HL-60 (cell line): Measurements from ENCODE around the gene DLX6.

Experiments used
- GABPA ChIP-seq: IDR thresholded peaks from 2 replicates; pipeline ENCODE4 v1.6.1; 2012; ENCODE audit warnings: low read depth
- POLR2AphosphoS5 ChIP-seq: IDR thresholded peaks from 2 replicates; pipeline ENCODE4 v1.6.1; 2012; ENCODE audit warnings: low read depth
- SPI1 ChIP-seq: IDR thresholded peaks from 2 replicates; pipeline ENCODE4 v1.6.1; 2012; ENCODE audit warnings: low read depth, mild to moderate bottlenecking, borderline replicate concordance
- TF ChIP-seq, protein P1 (sequence below): IDR thresholded peaks from one replicate; pipeline ENCODE4 v1.5.1; 2011; ENCODE audit warnings: low read length, control low read depth, inconsistent platforms; ENCODE audit not compliant: insufficient read depth
- TF ChIP-seq, protein P2 (sequence below): IDR thresholded peaks from 2 replicates; pipeline ENCODE4 v1.6.1; 2012; ENCODE audit warnings: low read depth; ENCODE audit not compliant: insufficient replicate concordance

DNA sequence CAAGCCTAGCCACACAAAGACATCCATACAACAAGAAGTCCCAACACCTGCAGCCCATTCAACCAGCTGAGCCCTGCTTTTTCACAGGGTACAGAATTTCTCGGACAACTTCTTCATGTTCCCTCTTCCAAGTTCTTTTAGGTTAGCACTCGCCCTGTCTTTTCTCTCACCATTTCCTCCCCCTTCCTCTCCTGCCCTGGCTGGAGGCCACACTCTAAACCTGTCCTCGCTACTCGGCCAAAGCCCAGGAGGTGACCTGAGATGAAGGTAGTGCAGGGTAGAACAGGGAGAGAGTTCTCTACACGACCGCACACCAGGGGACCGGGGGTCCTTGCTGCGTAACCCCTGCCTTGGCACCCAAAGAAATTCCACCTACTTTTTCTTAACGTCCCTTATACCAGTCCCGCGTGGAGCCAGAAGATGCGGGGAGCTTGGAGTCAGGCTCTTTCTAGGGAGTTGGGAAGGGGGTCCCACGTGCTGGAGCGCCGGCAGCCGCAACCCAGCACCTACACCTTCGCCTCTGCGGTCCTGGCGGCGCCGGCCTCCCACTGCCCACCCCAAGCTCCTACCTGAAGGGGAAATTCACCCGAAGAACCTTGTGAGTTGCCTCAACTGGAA is 16.0 kb upstream of the DLX6 start:
- TF ChIP-seq, protein P1, sequence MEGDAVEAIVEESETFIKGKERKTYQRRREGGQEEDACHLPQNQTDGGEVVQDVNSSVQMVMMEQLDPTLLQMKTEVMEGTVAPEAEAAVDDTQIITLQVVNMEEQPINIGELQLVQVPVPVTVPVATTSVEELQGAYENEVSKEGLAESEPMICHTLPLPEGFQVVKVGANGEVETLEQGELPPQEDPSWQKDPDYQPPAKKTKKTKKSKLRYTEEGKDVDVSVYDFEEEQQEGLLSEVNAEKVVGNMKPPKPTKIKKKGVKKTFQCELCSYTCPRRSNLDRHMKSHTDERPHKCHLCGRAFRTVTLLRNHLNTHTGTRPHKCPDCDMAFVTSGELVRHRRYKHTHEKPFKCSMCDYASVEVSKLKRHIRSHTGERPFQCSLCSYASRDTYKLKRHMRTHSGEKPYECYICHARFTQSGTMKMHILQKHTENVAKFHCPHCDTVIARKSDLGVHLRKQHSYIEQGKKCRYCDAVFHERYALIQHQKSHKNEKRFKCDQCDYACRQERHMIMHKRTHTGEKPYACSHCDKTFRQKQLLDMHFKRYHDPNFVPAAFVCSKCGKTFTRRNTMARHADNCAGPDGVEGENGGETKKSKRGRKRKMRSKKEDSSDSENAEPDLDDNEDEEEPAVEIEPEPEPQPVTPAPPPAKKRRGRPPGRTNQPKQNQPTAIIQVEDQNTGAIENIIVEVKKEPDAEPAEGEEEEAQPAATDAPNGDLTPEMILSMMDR: no peak
- no peak for TF ChIP-seq SPI1
- TF ChIP-seq, protein P2, sequence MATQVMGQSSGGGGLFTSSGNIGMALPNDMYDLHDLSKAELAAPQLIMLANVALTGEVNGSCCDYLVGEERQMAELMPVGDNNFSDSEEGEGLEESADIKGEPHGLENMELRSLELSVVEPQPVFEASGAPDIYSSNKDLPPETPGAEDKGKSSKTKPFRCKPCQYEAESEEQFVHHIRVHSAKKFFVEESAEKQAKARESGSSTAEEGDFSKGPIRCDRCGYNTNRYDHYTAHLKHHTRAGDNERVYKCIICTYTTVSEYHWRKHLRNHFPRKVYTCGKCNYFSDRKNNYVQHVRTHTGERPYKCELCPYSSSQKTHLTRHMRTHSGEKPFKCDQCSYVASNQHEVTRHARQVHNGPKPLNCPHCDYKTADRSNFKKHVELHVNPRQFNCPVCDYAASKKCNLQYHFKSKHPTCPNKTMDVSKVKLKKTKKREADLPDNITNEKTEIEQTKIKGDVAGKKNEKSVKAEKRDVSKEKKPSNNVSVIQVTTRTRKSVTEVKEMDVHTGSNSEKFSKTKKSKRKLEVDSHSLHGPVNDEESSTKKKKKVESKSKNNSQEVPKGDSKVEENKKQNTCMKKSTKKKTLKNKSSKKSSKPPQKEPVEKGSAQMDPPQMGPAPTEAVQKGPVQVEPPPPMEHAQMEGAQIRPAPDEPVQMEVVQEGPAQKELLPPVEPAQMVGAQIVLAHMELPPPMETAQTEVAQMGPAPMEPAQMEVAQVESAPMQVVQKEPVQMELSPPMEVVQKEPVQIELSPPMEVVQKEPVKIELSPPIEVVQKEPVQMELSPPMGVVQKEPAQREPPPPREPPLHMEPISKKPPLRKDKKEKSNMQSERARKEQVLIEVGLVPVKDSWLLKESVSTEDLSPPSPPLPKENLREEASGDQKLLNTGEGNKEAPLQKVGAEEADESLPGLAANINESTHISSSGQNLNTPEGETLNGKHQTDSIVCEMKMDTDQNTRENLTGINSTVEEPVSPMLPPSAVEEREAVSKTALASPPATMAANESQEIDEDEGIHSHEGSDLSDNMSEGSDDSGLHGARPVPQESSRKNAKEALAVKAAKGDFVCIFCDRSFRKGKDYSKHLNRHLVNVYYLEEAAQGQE: no peak
- TF ChIP-seq GABPA: no peak
- no peak for TF ChIP-seq POLR2AphosphoS5
